ENCODE measurements around the gene SWAP70. TPM values are rescaled to one million over a fixed set of nuclear protein-coding genes. Genes with fewer than 3 reads are reported as not detected.

Gene SWAP70
- total RNA-seq, 1 donor from 2014 or later = 18.0 TPM

- no peak for DNase-seq (ENCODE audit: low read depth)
- no peak for TF ChIP-seq CTCF (IDR thresholded peaks at IDR 0.05; ENCODE audit: insufficient read depth, low read length, poor library complexity, severe bottlenecking)
- H3K36me3 ChIP-seq (ENCODE audit: control insufficient read depth, insufficient read depth, low read length) = no peaks in the 10 kb centered on the region
- no peaks in the 10 kb centered on the region for H3K27me3 ChIP-seq (ENCODE audit: control insufficient read depth, insufficient read depth, low read length)
- H3K4me3 ChIP-seq (ENCODE audit: low read depth, low read length) = no peak overlapping the region
Observed at GRCh38 chr11:9717040-9717357, 53.1 kb downstream of the SWAP70 start.

- no peak for DNase-seq (ENCODE audit: low read depth)
- no peak for TF ChIP-seq CTCF (IDR thresholded peaks at IDR 0.05; ENCODE audit: insufficient read depth, low read length, poor library complexity, severe bottlenecking)
- no peaks in the 10 kb centered on the region for H3K36me3 ChIP-seq (ENCODE audit: control insufficient read depth, insufficient read depth, low read length)
- no peak overlapping the region for H3K4me3 ChIP-seq (ENCODE audit: low read depth, low read length)
- no peaks in the 10 kb centered on the region for H3K27me3 ChIP-seq (ENCODE audit: control insufficient read depth, insufficient read depth, low read length)
Observed at GRCh38 chr11:9717719-9718118, 53.8 kb downstream of the SWAP70 start.

- Histone ChIP-seq H3K4me3 (ENCODE audit: low read depth, low read length) (no peak overlapping the region), H3K36me3 (ENCODE audit: control insufficient read depth, insufficient read depth, low read length) (no peaks in the 10 kb centered on the region), H3K27me3 (ENCODE audit: control insufficient read depth, insufficient read depth, low read length) (no peaks in the 10 kb centered on the region)
- TF ChIP-seq CTCF (IDR thresholded peaks at IDR 0.05; ENCODE audit: insufficient read depth, low read length, poor library complexity, severe bottlenecking) = no peak
- no peak for DNase-seq (ENCODE audit: low read depth)
Observed at GRCh38 chr11:9718147-9718546, 54.3 kb downstream of the SWAP70 start.

GRCh38 chr11:9719566-9720289, 55.9 kb downstream of the SWAP70 start:
- no peak overlapping the region for H3K4me3 ChIP-seq (ENCODE audit: low read depth, low read length)
- H3K27me3 ChIP-seq (ENCODE audit: control insufficient read depth, insufficient read depth, low read length) = no peaks in the 10 kb centered on the region
- DNase-seq (ENCODE audit: low read depth) = no peak
- TF ChIP-seq CTCF (IDR thresholded peaks at IDR 0.05; ENCODE audit: insufficient read depth, low read length, poor library complexity, severe bottlenecking) = no peak
- H3K36me3 ChIP-seq (ENCODE audit: control insufficient read depth, insufficient read depth, low read length) = no peaks in the 10 kb centered on the region

- no peaks in the 10 kb centered on the region for H3K36me3 ChIP-seq (ENCODE audit: control insufficient read depth, insufficient read depth, low read length)
- H3K4me3 ChIP-seq (ENCODE audit: low read depth, low read length) = no peak overlapping the region
- DNase-seq (ENCODE audit: low read depth) = no peak
- no peaks in the 10 kb centered on the region for H3K27me3 ChIP-seq (ENCODE audit: control insufficient read depth, insufficient read depth, low read length)
- TF ChIP-seq CTCF (IDR thresholded peaks at IDR 0.05; ENCODE audit: insufficient read depth, low read length, poor library complexity, severe bottlenecking) = no peak
Observed at GRCh38 chr11:9720290-9720630, 56.4 kb downstream of the SWAP70 start.

GRCh38 chr11:9722023-9722422, 58.1 kb downstream of the SWAP70 start:
- Histone ChIP-seq H3K4me3 (ENCODE audit: low read depth, low read length) (no peak overlapping the region), H3K27me3 (ENCODE audit: control insufficient read depth, insufficient read depth, low read length) (no peaks in the 10 kb centered on the region), H3K36me3 (ENCODE audit: control insufficient read depth, insufficient read depth, low read length) (no peaks in the 10 kb centered on the region)
- TF ChIP-seq CTCF (IDR thresholded peaks at IDR 0.05; ENCODE audit: insufficient read depth, low read length, poor library complexity, severe bottlenecking) = no peak
- DNase-seq (ENCODE audit: low read depth) = no peak

All from kidney epithelial cell (primary cell).